Upper lobe of left lung (tissue), 4 donors: ENCODE results near the gene OR4P4.

Experiments used
- POLR2A ChIP-seq, 4 donors: fragments of 450-650 bp; IDR thresholded peaks; one replicate each; pipeline ENCODE4 v1.5.1; 2016 to 2017; ENCODE audit warnings: antibody characterized with exemption in 4 of 4, mild to moderate bottlenecking in 2 of 4
- TF ChIP-seq, protein P1 (sequence below), 6 experiments: fragments of 450-650 bp in 4 of 6; fragments of 200-600 bp in 2 of 6; sonication (generic) in 2 of 6; IDR thresholded peaks; one replicate each; pipeline ENCODE4 v1.5.1; 2016 to 2019; ENCODE audit warnings: antibody characterized with exemption in 6 of 6

DNA sequence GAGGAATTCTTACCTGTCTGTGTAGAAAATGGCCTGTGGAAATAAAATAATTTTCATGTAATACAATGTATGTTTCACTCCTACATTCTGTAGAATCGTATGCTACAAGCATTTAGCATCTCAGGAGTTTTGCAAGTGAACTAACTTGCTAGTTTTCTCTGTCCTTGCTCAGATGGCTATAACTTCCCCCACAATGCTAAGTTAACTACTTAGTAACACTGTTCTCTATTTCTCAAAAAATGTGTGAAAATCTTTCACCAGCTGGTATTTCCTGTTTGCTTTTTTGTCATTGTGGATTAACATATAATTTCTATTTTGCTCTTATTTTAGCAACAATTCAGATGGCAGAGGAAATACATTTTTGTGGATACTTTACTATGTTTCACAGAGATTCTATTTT, 17.6 kb downstream of the OR4P4 start:
- TF ChIP-seq, protein P1, sequence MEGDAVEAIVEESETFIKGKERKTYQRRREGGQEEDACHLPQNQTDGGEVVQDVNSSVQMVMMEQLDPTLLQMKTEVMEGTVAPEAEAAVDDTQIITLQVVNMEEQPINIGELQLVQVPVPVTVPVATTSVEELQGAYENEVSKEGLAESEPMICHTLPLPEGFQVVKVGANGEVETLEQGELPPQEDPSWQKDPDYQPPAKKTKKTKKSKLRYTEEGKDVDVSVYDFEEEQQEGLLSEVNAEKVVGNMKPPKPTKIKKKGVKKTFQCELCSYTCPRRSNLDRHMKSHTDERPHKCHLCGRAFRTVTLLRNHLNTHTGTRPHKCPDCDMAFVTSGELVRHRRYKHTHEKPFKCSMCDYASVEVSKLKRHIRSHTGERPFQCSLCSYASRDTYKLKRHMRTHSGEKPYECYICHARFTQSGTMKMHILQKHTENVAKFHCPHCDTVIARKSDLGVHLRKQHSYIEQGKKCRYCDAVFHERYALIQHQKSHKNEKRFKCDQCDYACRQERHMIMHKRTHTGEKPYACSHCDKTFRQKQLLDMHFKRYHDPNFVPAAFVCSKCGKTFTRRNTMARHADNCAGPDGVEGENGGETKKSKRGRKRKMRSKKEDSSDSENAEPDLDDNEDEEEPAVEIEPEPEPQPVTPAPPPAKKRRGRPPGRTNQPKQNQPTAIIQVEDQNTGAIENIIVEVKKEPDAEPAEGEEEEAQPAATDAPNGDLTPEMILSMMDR (IDR thresholded peaks at IDR 0.05), result no peak
- TF ChIP-seq POLR2A (IDR thresholded peaks at IDR 0.05), result no peak
